ENCODE results near the gene FRZB.
A peak's percentile ranks its signal among the peaks of the same experiment; 100 is the strongest.

The FRZB gene

GRCh38 chr2:182833084-182833854 lies 33.2 kb downstream of the FRZB start:
- DNase-seq = no peak

- DNase-seq = no peak
Measured at GRCh38 chr2:182831921-182832320, 34.5 kb downstream of the FRZB start.

- no peak for DNase-seq
Measured at GRCh38 chr2:182831101-182831500, 35.3 kb downstream of the FRZB start.

GRCh38 chr2:182827182-182827879 lies 39.1 kb downstream of the FRZB start:
- DNase-seq = no peak

- DNase-seq = no peak
Measured at GRCh38 chr2:182826496-182826895, 39.9 kb downstream of the FRZB start.

DNA sequence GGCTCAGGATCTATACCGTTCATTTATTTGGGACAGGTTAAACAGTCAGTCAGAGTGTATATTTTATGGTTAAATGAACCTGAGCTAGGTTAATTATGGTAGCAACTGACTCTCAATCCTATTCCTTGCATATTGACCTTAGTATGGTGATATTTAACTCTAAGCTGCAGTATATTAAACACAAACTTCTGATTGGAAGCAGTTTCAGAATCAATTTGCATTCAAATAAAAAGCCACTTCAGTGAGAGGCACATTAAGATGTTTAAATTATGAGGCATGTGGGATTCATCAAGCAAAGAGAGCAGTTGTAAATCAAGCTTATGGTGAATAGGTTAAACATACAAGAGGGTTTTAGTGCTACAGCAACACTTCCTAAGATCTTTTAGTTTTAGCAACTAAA lies 40.4 kb downstream of the FRZB start:
- DNase-seq = no peak

GRCh38 chr2:182824767-182825158 lies 41.7 kb downstream of the FRZB start:
- no peak for DNase-seq

- DNase-seq = no peak
Measured at GRCh38 chr2:182824056-182824766, 42.2 kb downstream of the FRZB start.

DNA sequence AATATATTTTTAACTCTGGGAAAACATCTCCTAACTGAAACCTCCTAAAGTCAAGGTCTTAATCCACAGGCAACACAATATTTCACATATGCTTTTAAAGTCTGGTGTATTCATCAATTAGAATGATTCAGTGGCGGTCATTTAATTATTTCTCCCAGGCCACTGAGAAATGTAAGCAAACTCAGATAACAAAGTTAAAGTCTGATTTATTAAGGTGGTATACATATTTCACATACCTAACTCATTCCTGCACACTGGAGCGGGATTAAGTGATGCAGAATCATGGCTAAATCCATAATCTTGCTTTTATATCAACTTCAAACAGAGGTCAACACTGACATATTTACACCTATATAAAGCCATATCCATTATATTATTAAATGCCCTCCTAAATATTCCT lies 43.7 kb downstream of the FRZB start:
- no peak for DNase-seq

GRCh38 chr2:182821182-182821581 lies 45.3 kb downstream of the FRZB start:
- DNase-seq = no peak

DNA sequence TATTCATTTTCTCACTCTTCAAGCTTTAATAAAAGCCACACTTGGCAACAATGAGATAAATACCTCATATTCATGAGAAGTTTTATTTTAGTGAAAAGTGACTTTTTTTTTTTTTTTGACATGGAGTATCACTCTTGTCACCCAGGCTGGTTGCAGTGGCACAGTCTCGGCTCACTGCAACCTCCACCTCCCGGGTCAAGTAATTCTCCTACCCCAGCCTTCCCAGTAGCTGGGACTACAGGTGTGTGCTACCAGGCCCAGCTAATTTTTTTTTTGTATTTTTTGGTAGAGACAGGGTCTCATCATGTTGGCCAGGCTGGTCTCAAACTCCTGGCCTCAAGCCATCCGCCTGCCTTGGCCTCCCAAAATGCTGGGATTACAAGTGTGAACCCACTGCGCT lies 47.0 kb downstream of the FRZB start:
- no peak for DNase-seq

DNA sequence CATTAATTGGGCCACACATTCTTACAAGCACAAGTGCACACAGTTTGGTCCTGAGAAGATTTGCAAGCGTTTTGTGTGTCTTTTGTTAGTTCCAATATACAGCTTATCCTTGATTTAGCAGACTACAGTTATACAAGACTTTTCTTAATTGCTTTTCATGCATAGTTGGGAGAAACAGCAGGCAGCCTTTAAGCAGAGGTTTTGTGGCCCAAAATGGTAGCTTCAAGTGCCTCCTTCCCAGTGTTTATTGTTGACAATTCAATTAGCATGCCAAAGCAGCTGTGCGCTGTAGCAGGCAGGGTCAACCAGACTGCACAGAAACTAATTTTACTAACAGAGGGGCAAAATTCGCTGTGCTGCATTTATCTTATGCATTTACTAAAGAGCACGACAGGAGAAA lies 47.5 kb downstream of the FRZB start:
- no peak for DNase-seq

DNA sequence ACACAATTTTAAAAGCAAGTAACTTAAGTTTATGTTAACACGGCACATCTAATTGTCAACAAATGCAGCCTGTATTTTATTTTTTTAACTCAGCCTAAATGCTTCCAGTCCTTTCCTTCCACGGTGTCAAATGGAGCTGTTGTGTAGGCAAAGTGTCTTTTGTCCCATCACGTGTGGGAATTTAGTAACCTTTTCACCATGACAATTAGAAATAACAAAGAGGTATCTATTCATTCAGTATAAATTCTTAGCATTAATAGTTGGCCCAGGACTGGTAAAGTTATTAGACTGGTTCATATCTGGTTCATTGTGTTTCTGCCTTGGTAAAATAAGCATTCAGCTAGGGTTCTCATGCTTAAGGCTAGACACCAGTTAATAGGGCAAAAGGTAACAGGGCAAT lies 47.9 kb downstream of the FRZB start:
- DNase-seq = no peak

DNA sequence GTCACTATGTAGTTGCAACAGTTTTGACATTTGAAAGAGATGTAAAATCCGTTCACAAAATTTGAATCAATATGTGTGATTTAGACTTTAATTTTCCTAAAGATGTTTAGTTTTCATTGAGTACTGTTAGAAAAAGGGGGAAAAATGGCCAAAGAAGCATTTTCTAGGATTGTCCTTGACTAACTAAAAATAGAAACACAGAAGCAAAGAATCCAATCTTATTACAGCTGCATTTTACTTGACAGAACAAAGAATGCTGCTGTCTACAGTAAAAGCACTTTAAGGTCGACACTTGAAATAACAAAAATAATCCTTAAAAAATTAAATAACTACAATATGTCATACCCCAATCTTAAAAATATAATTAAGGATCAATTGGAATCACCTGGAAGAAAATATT lies 48.9 kb downstream of the FRZB start:
- no peak for DNase-seq

- DNase-seq = no peak
Measured at GRCh38 chr2:182816866-182817265, 49.6 kb downstream of the FRZB start.

DNA sequence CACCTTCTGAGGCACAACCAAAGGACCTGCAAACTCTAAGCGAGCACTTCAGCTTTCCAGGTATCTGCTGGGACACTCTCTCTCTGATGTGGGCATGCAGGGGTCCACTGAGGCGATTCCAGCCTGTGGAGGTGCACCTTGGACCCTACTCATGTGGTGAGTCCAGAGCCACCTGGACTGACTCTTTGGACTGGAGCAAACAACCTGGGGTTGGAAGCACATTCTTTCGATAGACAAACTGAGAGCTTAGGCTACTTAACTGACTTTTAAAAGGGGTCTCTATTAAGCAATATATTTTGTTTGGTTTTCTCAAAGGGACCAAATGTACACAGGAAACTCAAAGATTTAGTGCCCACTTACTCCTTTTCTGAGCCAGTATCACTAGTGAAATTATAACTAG lies 51.6 kb downstream of the FRZB start:
- DNase-seq = no peak

- no peak for DNase-seq
Measured at GRCh38 chr2:182814380-182814779, 52.1 kb downstream of the FRZB start.

DNA sequence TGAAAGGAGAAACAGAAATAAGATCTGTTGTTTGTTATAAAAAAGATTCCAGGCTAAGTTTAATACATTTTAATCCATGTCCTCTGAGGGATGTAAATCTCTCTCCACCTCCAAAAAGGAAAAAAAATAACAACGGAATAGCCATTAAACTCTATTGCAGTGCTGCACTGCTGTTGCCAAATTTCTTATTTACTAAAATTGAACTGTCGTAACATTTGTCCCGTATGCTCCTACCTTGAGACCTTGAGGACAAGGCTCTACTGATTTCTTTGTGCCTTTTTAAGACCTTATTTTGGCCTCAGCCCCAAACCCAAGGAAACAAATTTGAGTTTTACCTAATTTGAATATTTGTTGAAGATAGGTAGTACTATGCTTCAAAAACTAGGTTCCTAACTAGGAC lies 56.4 kb downstream of the FRZB start:
- no peak for DNase-seq

DNA sequence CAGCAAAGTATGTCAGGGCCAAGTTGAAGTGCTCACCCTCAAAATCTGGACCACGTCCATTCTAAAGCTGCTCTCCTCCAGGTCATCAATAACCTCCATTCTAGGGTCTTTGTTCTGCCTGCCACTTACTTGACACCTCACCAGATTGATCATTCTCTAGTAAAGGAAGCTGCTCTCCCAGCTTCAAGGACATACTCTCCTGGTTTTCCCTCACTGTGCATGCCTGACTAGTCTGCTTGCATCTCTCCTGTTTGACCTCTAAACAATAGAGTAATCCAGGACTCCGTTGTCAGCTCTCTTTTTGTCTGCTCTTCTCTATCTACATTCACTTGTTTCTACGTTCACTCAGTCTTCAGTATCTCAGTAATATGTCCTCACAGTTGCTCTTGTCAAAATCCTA lies 59.1 kb downstream of the FRZB start:
- DNase-seq = no peak

DNA sequence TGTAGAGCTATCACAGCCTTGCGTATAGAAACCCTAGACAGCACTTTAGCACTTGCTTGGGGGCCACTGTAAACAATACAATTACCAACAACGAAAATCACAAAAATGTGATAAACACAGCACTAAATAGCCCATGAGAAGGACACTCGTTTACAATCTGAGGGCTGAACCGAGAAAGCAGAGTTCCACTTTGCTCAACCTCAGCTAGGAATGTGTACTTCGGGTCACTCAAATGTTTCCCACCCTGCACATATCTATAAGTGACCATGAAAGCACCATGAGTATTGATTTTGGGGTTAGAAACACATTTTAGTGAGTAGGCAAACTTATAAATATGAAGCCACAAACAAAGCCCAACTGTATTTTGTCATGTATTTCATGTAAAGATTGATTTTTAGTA lies 62.3 kb downstream of the FRZB start:
- no peak for DNase-seq

DNA sequence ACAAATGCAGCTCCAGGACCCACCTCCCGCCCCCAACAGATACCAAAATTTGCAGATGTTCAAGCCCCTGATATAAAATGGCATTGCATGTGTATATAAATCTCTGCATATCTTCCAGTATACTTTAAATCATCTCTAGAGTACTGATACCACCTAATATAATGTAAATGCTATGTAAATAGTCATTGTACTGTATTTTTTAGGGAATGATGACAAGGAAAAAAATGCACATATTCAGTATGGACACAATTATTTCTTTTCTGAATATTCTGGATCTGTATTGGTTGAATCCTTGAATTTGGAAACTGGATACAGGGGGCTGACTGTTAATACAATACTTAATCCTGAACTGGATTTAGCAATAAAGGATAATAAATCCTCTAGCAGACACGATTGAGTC lies 67.7 kb downstream of the FRZB start:
- DNase-seq = no peak

- DNase-seq = no peak
Measured at GRCh38 chr2:182792441-182792840, 74.0 kb downstream of the FRZB start.

GRCh38 chr2:182784777-182785176 lies 81.7 kb downstream of the FRZB start:
- DNase-seq = peak in 1 of 2 donors; percentile 61
